HL-60 (cell line): Measurements from ENCODE around the gene IRAK1.

Source experiments
- DNase-seq, 2 experiments: peaks; one replicate each; pipeline ENCODE4 v3.0.0-alpha.2; 2010 to 2020; ENCODE audit warnings: low read depth in 1 of 2, low spot score in 1 of 2
- H3K27ac ChIP-seq: fragments of 250-450 bp; sonication (Bioruptor Pico); replicated peaks from 2 replicates; pipeline ENCODE4 v1.5.1; 2020; ENCODE audit warnings: mild to moderate bottlenecking, moderate library complexity
- H3K27me3 ChIP-seq: fragments of 250-450 bp; sonication (Bioruptor Pico); 2 replicates; pipeline ENCODE4 v1.5.1; 2021; ENCODE audit warnings: mild to moderate bottlenecking, moderate library complexity; ENCODE audit not compliant: insufficient read depth, poor library complexity, severe bottlenecking
- H3K4me3 ChIP-seq: replicated peaks from 2 replicates; pipeline ENCODE4 v1.5.1; 2011; ENCODE audit warnings: mild to moderate bottlenecking, control low read depth, low read length; ENCODE audit not compliant: insufficient read depth
- CTCF ChIP-seq: IDR thresholded peaks from one replicate; pipeline ENCODE4 v1.5.1; 2011; ENCODE audit warnings: low read length, control low read depth, inconsistent platforms; ENCODE audit not compliant: insufficient read depth
- GABPA ChIP-seq: IDR thresholded peaks from 2 replicates; pipeline ENCODE4 v1.6.1; 2012; ENCODE audit warnings: low read depth
- POLR2AphosphoS5 ChIP-seq: IDR thresholded peaks from 2 replicates; pipeline ENCODE4 v1.6.1; 2012; ENCODE audit warnings: low read depth
- REST ChIP-seq: IDR thresholded peaks from 2 replicates; pipeline ENCODE4 v1.6.1; 2012; ENCODE audit warnings: low read depth; ENCODE audit not compliant: insufficient replicate concordance
- SPI1 ChIP-seq: IDR thresholded peaks from 2 replicates; pipeline ENCODE4 v1.6.1; 2012; ENCODE audit warnings: low read depth, mild to moderate bottlenecking, borderline replicate concordance

IRAK1 gene

GRCh38 chrX:154056770-154057241 lies 37.1 kb upstream of the IRAK1 start:
- no peaks in the 10 kb centered on the region for H3K27me3 ChIP-seq
- H3K27ac ChIP-seq: peak overlapping the region; percentile 58
- no peak overlapping the region for H3K4me3 ChIP-seq
- peak; percentile 37 to 79 for DNase-seq
- TF ChIP-seq CTCF (no peak), POLR2AphosphoS5 (peak; percentile 33; the same call in 1 of the 2 replicates), REST (no peak), GABPA (no peak), SPI1 (peak; percentile 85)

- peak in 1 of 2 experiments; percentile 72 for DNase-seq
- Histone ChIP-seq H3K27ac (no peak overlapping the region; the same call in 1 of the 2 replicates), H3K27me3 (no peaks in the 10 kb centered on the region), H3K4me3 (no peak overlapping the region)
- TF ChIP-seq CTCF (peak; percentile 34), SPI1 (no peak)
These were observed 31.6 kb upstream of the IRAK1 start for GRCh38 chrX:154051201-154051810.

GRCh38 chrX:154050113-154050495 lies 30.4 kb upstream of the IRAK1 start:
- Histone ChIP-seq H3K27me3 (no peaks in the 10 kb centered on the region), H3K27ac (peak overlapping the region; percentile 23; the same call in 1 of the 2 replicates), H3K4me3 (no peak overlapping the region)
- DNase-seq: no peak
- TF ChIP-seq SPI1 (no peak), GABPA (no peak), CTCF (no peak), REST (no peak), POLR2AphosphoS5 (no peak)
